ENCODE measurements around the gene NUDT1.

Gene NUDT1

GRCh38 chr7:2281541-2281940, 39.5 kb downstream of the NUDT1 start:
- Histone ChIP-seq H3F3A (ENCODE audit: insufficient read depth) (peaks cover 7% of the 10 kb centered on the region; the same call in 1 of the 2 replicates), H3K9me2 (replicated peaks; ENCODE audit: insufficient read depth, low read length) (no peaks in the 10 kb centered on the region), H4K20me1 (ENCODE audit: low read depth, low read length) (no peaks in the 10 kb centered on the region; the same call in 1 of the 2 replicates), H3K4me2 (ENCODE audit: low read depth, low read length, poor library complexity, severe bottlenecking) (no peak overlapping the region), H2AFZ (ENCODE audit: low read depth, low read length, severe bottlenecking) (no peak overlapping the region), H3K9me3 (ENCODE audit: insufficient read depth, low read length) (no peaks in the 10 kb centered on the region), H3K4me3 (ENCODE audit: insufficient read depth, low read length, poor library complexity, severe bottlenecking) (no peak overlapping the region), H3K79me2 (ENCODE audit: insufficient read depth, low read length) (peaks cover 46% of the 10 kb centered on the region), H3K27ac (ENCODE audit: low read depth, low read length) (no peak overlapping the region), H3K9ac (ENCODE audit: low read length) (no peak overlapping the region), H3K27me3 (ENCODE audit: low read length) (no peaks in the 10 kb centered on the region), H3K36me3 (ENCODE audit: low read length) (no peaks in the 10 kb centered on the region)
- TF ChIP-seq CTCF (IDR thresholded peaks at IDR 0.05; ENCODE audit: insufficient read depth, low read length, poor library complexity, severe bottlenecking) (no peak), EZH2phosphoT487 (conservative IDR thresholded peaks at IDR 0.05; ENCODE audit: low read length) (no peak)

GRCh38 chr7:2282185-2282751, 40.2 kb downstream of the NUDT1 start:
- Histone ChIP-seq H3F3A (ENCODE audit: insufficient read depth) (peaks cover 7% of the 10 kb centered on the region; the same call in 1 of the 2 replicates), H3K4me3 (ENCODE audit: insufficient read depth, low read length, poor library complexity, severe bottlenecking) (no peak overlapping the region), H3K9me2 (replicated peaks; ENCODE audit: insufficient read depth, low read length) (no peaks in the 10 kb centered on the region), H3K27me3 (ENCODE audit: low read length) (no peaks in the 10 kb centered on the region), H3K36me3 (ENCODE audit: low read length) (no peaks in the 10 kb centered on the region), H4K20me1 (ENCODE audit: low read depth, low read length) (no peaks in the 10 kb centered on the region), H3K27ac (ENCODE audit: low read depth, low read length) (no peak overlapping the region), H3K9me3 (ENCODE audit: insufficient read depth, low read length) (no peaks in the 10 kb centered on the region), H2AFZ (ENCODE audit: low read depth, low read length, severe bottlenecking) (no peak overlapping the region), H3K4me2 (ENCODE audit: low read depth, low read length, poor library complexity, severe bottlenecking) (no peak overlapping the region), H3K79me2 (ENCODE audit: insufficient read depth, low read length) (peaks cover 49% of the 10 kb centered on the region), H3K9ac (ENCODE audit: low read length) (no peak overlapping the region)
- TF ChIP-seq EZH2phosphoT487 (conservative IDR thresholded peaks at IDR 0.05; ENCODE audit: low read length), result no peak
- no peak for TF ChIP-seq CTCF (IDR thresholded peaks at IDR 0.05; ENCODE audit: insufficient read depth, low read length, poor library complexity, severe bottlenecking)

GRCh38 chr7:2283074-2283473, 41.0 kb downstream of the NUDT1 start:
- Histone ChIP-seq H2AFZ (ENCODE audit: low read depth, low read length, severe bottlenecking) (no peak overlapping the region), H3K9me2 (replicated peaks; ENCODE audit: insufficient read depth, low read length) (no peaks in the 10 kb centered on the region), H3K4me3 (ENCODE audit: insufficient read depth, low read length, poor library complexity, severe bottlenecking) (no peak overlapping the region), H3K36me3 (ENCODE audit: low read length) (no peaks in the 10 kb centered on the region), H3K9me3 (ENCODE audit: insufficient read depth, low read length) (no peaks in the 10 kb centered on the region), H3K9ac (ENCODE audit: low read length) (no peak overlapping the region), H4K20me1 (ENCODE audit: low read depth, low read length) (no peaks in the 10 kb centered on the region), H3F3A (ENCODE audit: insufficient read depth) (peaks cover 7% of the 10 kb centered on the region; the same call in 1 of the 2 replicates), H3K4me2 (ENCODE audit: low read depth, low read length, poor library complexity, severe bottlenecking) (no peak overlapping the region), H3K27ac (ENCODE audit: low read depth, low read length) (no peak overlapping the region), H3K79me2 (ENCODE audit: insufficient read depth, low read length) (peaks cover 57% of the 10 kb centered on the region), H3K27me3 (ENCODE audit: low read length) (no peaks in the 10 kb centered on the region)
- TF ChIP-seq EZH2phosphoT487 (conservative IDR thresholded peaks at IDR 0.05; ENCODE audit: low read length) (no peak), CTCF (IDR thresholded peaks at IDR 0.05; ENCODE audit: insufficient read depth, low read length, poor library complexity, severe bottlenecking) (no peak)

Data from SU-DHL-6 (cell line).